Left colon (tissue), 2 donors: ENCODE data around the gene REL. TPM values are rescaled to one million over a fixed set of nuclear protein-coding genes. Genes with fewer than 3 reads are reported as not detected.

ENCODE experiments used
- ATAC-seq: fragments of 200-7000 bp; cut with Tn5 transposase; one replicate; pipeline ENCODE4 v1.9.1; 2020; ENCODE audit warnings: mild to moderate bottlenecking, moderate library complexity
- DNase-seq, 2 donors: peaks; one replicate each; pipeline ENCODE4 v3.0.0-alpha.2; 2020
- intact Hi-C, 2 donors: fragments of 100-400 bp; cut with DNase I in 1 of 2; cut with micrococcal nuclease in 1 of 2; formaldehyde crosslinking; loops; one replicate each; pipeline versions ENCODE4 v1.11.2 to v1.14.0; 2022; cut with DNase I, micrococcal nuclease
- total RNA-seq, 2 donors: library from RNA; stranded (reverse); fragmentation: NEBNext Ultra II Directional; extraction: Animal tissue kit (Norgen Biotek cat#: 25700); gene quantifications; one replicate each; pipeline ENCODE4 v1.2.1, GENCODE V29; 2021
- donor health status: DM: no; HTN: no; CAD: no.
- donor health status: DM: yes; HTN: yes; CAD: no.

Gene REL
- total RNA-seq, 2 donors from 2014 or later: 16.2 to 19.9 TPM

GRCh38 chr2:60957224-60957623 lies 75.8 kb downstream of the REL start:
- peak; percentile 19 for ATAC-seq
- intact Hi-C loops: no loop called here

GRCh38 chr2:60957643-60958042 lies 76.3 kb downstream of the REL start:
- DNase-seq (peak; percentile 66 to 75), ATAC-seq (peak; percentile 85)
- intact Hi-C loops: no loop called here

More at GRCh38 chr2:60957224-60957623, 75.8 kb downstream of the REL start:
- no peak for DNase-seq

- ATAC-seq (no peak), DNase-seq (no peak)
- intact Hi-C loops: no loop called here
Observed at GRCh38 chr2:60958361-60958760, 77.0 kb downstream of the REL start.

GRCh38 chr2:60958800-60959199 lies 77.4 kb downstream of the REL start:
- intact Hi-C loops: no loop called here
- ATAC-seq (peak; percentile 83), DNase-seq (no peak)

- no peak for DNase-seq
- ATAC-seq: no peak
- intact Hi-C loops: no loop called here
Observed at GRCh38 chr2:60959501-60959900, 78.1 kb downstream of the REL start.

- intact Hi-C loops: no loop called here
- no peak for ATAC-seq
- no peak for DNase-seq
Observed at GRCh38 chr2:60960706-60961105, 79.3 kb downstream of the REL start.

GRCh38 chr2:60961457-60961856 lies 80.1 kb downstream of the REL start:
- DNase-seq (no peak), ATAC-seq (no peak)
- intact Hi-C loops: no loop called here

GRCh38 chr2:60962528-60962927 lies 81.2 kb downstream of the REL start:
- DNase-seq: no peak
- ATAC-seq: no peak
- intact Hi-C loops: no loop called here

- ATAC-seq: no peak
- intact Hi-C loops: no loop called here
Observed at GRCh38 chr2:60963190-60963589, 81.8 kb downstream of the REL start.

GRCh38 chr2:60964651-60965498 lies 83.5 kb downstream of the REL start:
- DNase-seq (no peak), ATAC-seq (no peak)
- intact Hi-C loops: no loop called here

More at GRCh38 chr2:60963190-60963589, 81.8 kb downstream of the REL start:
- DNase-seq: no peak

GRCh38 chr2:60965499-60965785 lies 84.1 kb downstream of the REL start:
- intact Hi-C loops: no loop called here
- ATAC-seq: no peak
- no peak for DNase-seq

GRCh38 chr2:60966507-60967405 lies 85.4 kb downstream of the REL start:
- intact Hi-C loops: no loop called here
- ATAC-seq (no peak), DNase-seq (no peak)

- DNase-seq (no peak), ATAC-seq (no peak)
- intact Hi-C loops: no loop called here
Observed at GRCh38 chr2:60972889-60973656, 91.7 kb downstream of the REL start.

- intact Hi-C loops: no loop called here
- no peak for ATAC-seq
- DNase-seq: no peak
Observed at GRCh38 chr2:60973705-60974104, 92.3 kb downstream of the REL start.

GRCh38 chr2:60974652-60975051 lies 93.3 kb downstream of the REL start:
- intact Hi-C loops: no loop called here
- no peak for DNase-seq
- ATAC-seq: no peak

Other genes starting within 250 kb of the REL start
- gene PAPOLG, start 125.3 kb upstream of the REL start, total RNA-seq: 10 to 100 TPM in 1 of 2 donors, 1 to 10 TPM in 1; 9.3 to 13.5 TPM
- gene PEX13, start 136.1 kb downstream of the REL start, total RNA-seq: 10 to 100 TPM; 30.1 to 33.3 TPM
- 10 to 100 TPM in 1 of 2 donors, 1 to 10 TPM in 1; 9.1 to 11.2 TPM for gene PUS10, start 136.7 kb downstream of the REL start, total RNA-seq
- gene SANBR, start 184.3 kb downstream of the REL start, total RNA-seq: 10 to 100 TPM; 11.4 to 14.4 TPM